RWPE2 (cell line): ENCODE results near the gene OSGIN1.
"Not testable (repeated sequence)": the region's sequence is repeated elsewhere in the genome, so short reads cannot be mapped to it uniquely, and the experiment has no call there.

Experiments used
- ATAC-seq: fragments of 200-7000 bp; cut with Tn5 transposase; 3 replicates; pipeline ENCODE4 v1.9.1; 2021; ENCODE audit warnings: low read depth
- DNase-seq: peaks from one replicate; pipeline ENCODE4 v3.0.0-alpha.2; 2020; ENCODE audit warnings: low spot score
- H3K27ac ChIP-seq: fragments of 450-650 bp; 2 replicates; pipeline ENCODE4 v1.5.1; 2017; ENCODE audit warnings: mild to moderate bottlenecking; ENCODE audit not compliant: poor library complexity, severe bottlenecking
- H3K27me3 ChIP-seq: fragments of 250-450 bp; sonication (Bioruptor Pico); 2 replicates; pipeline ENCODE4 v1.5.1; 2021; ENCODE audit warnings: mild to moderate bottlenecking, moderate library complexity; ENCODE audit not compliant: insufficient read depth, poor library complexity, severe bottlenecking
- H3K36me3 ChIP-seq: fragments of 250-450 bp; sonication (Bioruptor Pico); 2 replicates; pipeline ENCODE4 v1.5.1; 2020; ENCODE audit warnings: low read depth, mild to moderate bottlenecking, moderate library complexity
- H3K4me1 ChIP-seq: fragments of 250-450 bp; sonication (Bioruptor Pico); 2 replicates; pipeline ENCODE4 v1.5.1; 2021; ENCODE audit warnings: mild to moderate bottlenecking, moderate library complexity; ENCODE audit not compliant: insufficient read depth, poor library complexity, severe bottlenecking
- H3K4me3 ChIP-seq: fragments of 250-450 bp; sonication (Bioruptor Pico); 2 replicates; pipeline ENCODE4 v1.5.1; 2021; ENCODE audit warnings: mild to moderate bottlenecking, moderate library complexity; ENCODE audit not compliant: severe bottlenecking
- H3K9me3 ChIP-seq: fragments of 250-450 bp; sonication (Bioruptor Pico); 2 replicates; pipeline ENCODE4 v1.5.1; 2021; ENCODE audit warnings: mild to moderate bottlenecking, moderate library complexity; ENCODE audit not compliant: severe bottlenecking
- TF ChIP-seq, protein P1 (sequence below): fragments of 450-650 bp; IDR thresholded peaks from one replicate; pipeline ENCODE4 v1.5.1; 2017; ENCODE audit warnings: mild to moderate bottlenecking, moderate library complexity; ENCODE audit not compliant: poor library complexity, severe bottlenecking

Gene OSGIN1

DNA sequence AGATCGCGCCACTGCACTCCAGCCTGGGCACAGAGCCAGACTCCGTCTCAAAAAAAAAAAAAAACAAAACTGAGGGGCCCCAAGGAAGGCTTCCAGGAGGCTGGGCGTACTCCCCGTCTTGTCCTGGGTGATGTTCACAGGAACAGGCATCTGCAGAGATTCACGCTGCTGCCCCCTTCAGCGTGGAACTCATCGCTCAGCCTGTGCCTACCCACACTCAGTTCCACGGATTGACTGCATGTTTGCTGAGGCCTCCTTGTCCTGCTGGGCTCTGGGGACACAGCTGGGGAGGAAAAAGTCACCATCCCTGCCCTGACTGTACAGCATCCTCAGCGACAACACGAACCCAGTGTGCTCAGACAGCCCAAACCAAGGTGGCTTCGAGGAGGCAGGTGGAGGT, 12.9 kb upstream of the OSGIN1 start:
- Histone ChIP-seq H3K27ac (no peak overlapping the region), H3K27me3 (no peaks in the 10 kb centered on the region), H3K4me1 (no peaks in the 10 kb centered on the region), H3K9me3 (no peaks in the 10 kb centered on the region), H3K36me3 (no peaks in the 10 kb centered on the region), H3K4me3 (no peak overlapping the region)
- no peak for ATAC-seq
- TF ChIP-seq, protein P1, sequence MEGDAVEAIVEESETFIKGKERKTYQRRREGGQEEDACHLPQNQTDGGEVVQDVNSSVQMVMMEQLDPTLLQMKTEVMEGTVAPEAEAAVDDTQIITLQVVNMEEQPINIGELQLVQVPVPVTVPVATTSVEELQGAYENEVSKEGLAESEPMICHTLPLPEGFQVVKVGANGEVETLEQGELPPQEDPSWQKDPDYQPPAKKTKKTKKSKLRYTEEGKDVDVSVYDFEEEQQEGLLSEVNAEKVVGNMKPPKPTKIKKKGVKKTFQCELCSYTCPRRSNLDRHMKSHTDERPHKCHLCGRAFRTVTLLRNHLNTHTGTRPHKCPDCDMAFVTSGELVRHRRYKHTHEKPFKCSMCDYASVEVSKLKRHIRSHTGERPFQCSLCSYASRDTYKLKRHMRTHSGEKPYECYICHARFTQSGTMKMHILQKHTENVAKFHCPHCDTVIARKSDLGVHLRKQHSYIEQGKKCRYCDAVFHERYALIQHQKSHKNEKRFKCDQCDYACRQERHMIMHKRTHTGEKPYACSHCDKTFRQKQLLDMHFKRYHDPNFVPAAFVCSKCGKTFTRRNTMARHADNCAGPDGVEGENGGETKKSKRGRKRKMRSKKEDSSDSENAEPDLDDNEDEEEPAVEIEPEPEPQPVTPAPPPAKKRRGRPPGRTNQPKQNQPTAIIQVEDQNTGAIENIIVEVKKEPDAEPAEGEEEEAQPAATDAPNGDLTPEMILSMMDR, result no peak
- DNase-seq, result no peak

DNA sequence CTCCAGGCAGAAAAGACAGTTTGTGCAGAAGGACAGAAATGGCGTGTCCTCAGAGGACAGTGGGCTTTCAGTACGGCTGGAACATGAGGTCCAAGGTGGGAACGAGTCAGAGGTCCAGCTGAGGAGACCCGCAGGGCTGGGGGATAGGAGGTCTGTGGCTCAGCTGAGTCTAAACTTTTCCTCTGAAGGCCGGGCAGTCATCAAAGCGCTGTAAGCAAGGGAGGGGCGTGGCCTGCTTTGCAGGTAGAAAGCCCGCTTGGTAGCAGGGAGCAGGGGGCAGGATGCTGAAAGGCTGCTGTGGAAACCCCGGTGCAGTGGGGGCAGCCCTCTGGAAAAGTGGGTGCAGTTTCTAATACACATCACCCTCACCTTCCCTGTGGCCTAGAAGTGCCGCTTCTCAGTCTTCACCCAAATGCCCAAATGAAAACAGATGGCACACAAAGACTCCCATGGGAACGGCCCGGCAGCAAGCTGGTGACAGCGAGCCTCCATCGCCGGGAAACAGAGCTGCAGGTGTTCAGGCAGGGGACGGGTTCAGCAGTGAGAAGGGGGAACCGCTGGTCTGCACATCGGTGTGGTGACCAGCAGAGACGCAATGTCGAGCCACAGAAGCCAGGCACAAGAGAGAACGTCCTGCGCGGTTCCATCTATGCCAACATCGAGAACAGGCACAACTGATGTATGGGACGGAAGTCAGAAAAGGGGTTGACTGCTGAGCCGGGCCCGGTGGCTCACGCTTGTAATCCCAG, 12.2 kb upstream of the OSGIN1 start:
- TF ChIP-seq, protein P1, result no peak
- no peaks in the 10 kb centered on the region for H3K27me3 ChIP-seq
- no peak for DNase-seq
- H3K4me1 ChIP-seq, result no peaks in the 10 kb centered on the region
- H3K4me3 ChIP-seq, result no peak overlapping the region
- ATAC-seq, result no peak
- no peak overlapping the region for H3K27ac ChIP-seq
- H3K36me3 ChIP-seq, result no peaks in the 10 kb centered on the region
- H3K9me3 ChIP-seq, result no peaks in the 10 kb centered on the region

DNA sequence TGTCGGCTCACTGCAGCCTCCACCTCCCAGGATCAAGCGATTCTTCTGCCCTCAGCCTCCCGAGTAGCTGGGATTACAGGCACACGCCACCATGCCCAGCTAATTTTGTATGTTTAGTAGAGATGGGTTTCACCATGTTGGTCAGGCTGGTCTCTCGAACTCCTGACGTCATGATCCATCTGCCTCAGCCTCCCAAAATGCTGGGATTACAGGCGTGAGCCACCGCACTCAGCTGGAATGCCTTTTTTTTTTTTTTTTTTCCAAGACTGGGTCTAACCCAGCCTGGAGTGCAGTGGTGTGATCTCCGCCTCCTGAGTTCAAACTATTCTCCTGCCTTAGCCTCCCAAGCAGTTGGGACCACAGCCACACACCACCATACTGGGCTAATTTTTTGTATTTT, 11.5 kb upstream of the OSGIN1 start:
- H3K36me3 ChIP-seq, H3K9me3 ChIP-seq, DNase-seq, H3K27me3 ChIP-seq, H3K4me3 ChIP-seq, ATAC-seq, H3K4me1 ChIP-seq, H3K27ac ChIP-seq: not testable (repeated sequence)

DNA sequence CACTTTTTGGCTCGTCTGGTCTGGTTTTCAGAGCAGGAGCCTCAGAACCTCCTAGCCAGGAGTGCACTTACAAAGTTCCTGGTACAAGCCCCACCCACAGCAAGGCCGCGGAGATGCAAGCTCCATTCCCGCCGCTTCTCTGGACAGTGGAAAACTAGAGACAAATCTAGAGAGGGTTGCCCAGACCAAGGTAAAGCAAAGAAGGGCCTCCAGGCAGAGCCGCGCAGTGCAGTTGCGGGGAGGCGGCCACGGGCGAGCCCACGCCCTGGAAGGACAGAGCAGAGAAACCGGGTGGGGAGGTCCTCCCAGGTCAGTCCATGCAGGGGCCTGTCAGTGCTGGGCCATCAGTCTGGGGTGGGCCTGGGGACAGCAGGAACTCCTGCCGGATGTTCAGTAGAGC, 11.0 kb upstream of the OSGIN1 start:
- H3K4me3 ChIP-seq, result no peak overlapping the region
- TF ChIP-seq, protein P1, result no peak
- H3K4me1 ChIP-seq, result no peaks in the 10 kb centered on the region
- no peak for DNase-seq
- H3K9me3 ChIP-seq, result no peaks in the 10 kb centered on the region
- no peak overlapping the region for H3K27ac ChIP-seq
- no peak for ATAC-seq
- H3K36me3 ChIP-seq, result no peaks in the 10 kb centered on the region
- no peaks in the 10 kb centered on the region for H3K27me3 ChIP-seq

DNA sequence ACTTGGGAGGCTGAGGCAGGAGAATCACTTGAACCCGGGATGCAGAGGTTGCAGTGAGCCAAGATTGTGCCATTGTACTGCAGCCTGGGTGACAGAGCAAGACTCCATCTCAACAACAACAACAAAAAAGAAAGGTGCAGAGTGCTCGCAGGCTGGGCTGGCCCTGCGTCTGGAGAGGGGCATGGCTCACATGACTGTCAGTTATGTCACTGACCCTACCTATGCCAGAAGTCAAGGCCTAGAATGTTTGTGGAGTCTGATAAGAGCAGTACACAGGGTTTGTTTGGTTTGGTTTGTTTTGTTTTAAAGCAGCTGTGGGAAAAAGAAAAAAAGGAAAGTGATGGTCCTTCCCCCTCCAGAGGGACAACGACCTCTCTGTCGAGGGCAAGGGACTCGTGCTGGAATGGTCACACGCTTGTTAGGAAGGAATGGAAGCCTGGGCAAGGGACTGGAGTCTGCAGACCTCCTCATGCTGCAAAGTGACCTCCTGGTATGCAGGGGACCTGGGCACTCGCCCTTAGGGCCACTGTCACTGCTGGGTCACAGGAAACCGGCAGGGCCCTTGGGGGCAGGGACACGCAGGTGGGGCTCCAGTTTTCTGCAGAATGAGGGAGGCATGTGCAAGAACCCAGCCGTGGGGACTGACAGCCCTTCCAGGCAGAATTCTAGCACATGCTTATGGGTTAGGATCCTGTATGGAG, 10.1 kb upstream of the OSGIN1 start:
- DNase-seq, result no peak
- H3K27me3 ChIP-seq, result no peaks in the 10 kb centered on the region
- no peaks in the 10 kb centered on the region for H3K4me1 ChIP-seq
- ATAC-seq, result no peak
- no peaks in the 10 kb centered on the region for H3K9me3 ChIP-seq
- no peak overlapping the region for H3K4me3 ChIP-seq
- TF ChIP-seq, protein P1, result no peak
- H3K36me3 ChIP-seq, result no peaks in the 10 kb centered on the region
- H3K27ac ChIP-seq, result no peak overlapping the region
